Activated naive CD4-positive, alpha-beta T cell treated with anti-CD3 and anti-CD28 coated beads, Interleukin-2, amount 50 U/mL, for 16 hours (primary cell): ENCODE results near the gene POMGNT1.

Experiments used
- DNase-seq: peaks from one replicate; pipeline ENCODE4 v3.0.0-alpha.2; 2020

Gene POMGNT1

GRCh38 chr1:46206399-46206798, 8.2 kb upstream of the POMGNT1 start:
- no peak for DNase-seq

GRCh38 chr1:46205791-46206190, 7.6 kb upstream of the POMGNT1 start:
- DNase-seq: no peak

- DNase-seq: no peak
Measured at GRCh38 chr1:46205141-46205540, 6.9 kb upstream of the POMGNT1 start.

GRCh38 chr1:46204406-46204742, 6.1 kb upstream of the POMGNT1 start:
- DNase-seq: no peak

GRCh38 chr1:46203738-46204405, 5.6 kb upstream of the POMGNT1 start:
- no peak for DNase-seq

- DNase-seq: no peak
Measured at GRCh38 chr1:46199233-46199749, 1.1 kb upstream of the POMGNT1 start.

- DNase-seq: no peak
Measured at GRCh38 chr1:46197560-46197963, 672 bp downstream of the POMGNT1 start.

GRCh38 chr1:46196609-46197008, 1.6 kb downstream of the POMGNT1 start:
- DNase-seq: no peak

DNA sequence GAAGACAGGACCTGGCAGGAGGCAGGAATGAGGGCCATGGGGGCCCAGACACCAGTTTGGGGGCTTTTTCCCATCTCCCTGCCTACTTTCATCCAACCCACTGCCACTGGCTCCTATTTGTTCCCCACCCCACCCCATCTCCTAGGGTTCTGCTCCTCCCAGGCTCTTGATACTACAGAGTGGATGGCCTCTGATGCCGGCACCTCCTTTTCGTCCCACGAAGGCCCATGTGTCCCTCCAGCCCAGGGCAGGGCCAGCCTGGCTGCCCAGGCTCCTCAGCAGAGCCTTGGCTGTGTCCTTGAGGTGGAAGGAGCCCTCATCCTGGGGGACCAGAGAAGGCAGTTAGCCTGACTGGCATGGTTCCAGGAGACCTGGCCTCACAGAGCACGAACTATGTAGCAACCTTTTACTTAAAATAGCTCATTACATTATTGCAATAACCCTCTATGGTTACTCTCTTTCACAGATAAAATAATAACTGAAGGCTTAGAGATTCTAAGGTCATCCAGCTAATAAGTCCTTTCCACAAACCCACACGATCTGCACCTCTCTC, 3.5 kb downstream of the POMGNT1 start:
- DNase-seq: no peak

DNA sequence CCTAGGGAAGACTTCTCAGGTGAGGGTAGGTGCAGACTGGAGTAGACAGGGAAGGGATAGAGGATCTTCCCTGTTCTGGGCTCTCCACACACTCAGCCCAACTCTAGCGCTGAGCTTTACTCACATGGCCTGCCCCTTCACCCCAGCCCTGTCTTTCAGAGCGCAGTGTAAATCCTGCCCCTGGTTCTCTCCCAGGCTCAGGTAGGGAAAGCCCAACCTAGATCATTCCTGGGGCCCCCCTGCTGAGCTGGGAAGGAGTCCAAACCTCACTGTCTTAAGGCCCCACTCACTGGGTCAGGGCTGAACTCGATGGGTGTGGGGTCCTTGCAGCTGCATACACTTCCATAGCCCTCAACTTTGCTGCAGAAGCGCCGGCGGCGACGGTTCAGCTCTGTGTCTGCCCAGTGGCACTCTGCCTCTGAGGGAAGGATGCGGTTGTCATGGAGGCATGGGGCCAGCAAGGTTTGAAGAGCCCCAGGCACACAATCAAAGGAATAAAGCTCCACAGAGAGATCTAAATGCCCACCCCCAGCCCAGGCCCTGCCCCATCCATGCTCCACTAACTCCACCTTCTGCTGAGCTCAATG, 4.2 kb downstream of the POMGNT1 start:
- no peak for DNase-seq

GRCh38 chr1:46193285-46193684, 4.9 kb downstream of the POMGNT1 start:
- DNase-seq: no peak

GRCh38 chr1:46192171-46192570, 6.1 kb downstream of the POMGNT1 start:
- no peak for DNase-seq

DNA sequence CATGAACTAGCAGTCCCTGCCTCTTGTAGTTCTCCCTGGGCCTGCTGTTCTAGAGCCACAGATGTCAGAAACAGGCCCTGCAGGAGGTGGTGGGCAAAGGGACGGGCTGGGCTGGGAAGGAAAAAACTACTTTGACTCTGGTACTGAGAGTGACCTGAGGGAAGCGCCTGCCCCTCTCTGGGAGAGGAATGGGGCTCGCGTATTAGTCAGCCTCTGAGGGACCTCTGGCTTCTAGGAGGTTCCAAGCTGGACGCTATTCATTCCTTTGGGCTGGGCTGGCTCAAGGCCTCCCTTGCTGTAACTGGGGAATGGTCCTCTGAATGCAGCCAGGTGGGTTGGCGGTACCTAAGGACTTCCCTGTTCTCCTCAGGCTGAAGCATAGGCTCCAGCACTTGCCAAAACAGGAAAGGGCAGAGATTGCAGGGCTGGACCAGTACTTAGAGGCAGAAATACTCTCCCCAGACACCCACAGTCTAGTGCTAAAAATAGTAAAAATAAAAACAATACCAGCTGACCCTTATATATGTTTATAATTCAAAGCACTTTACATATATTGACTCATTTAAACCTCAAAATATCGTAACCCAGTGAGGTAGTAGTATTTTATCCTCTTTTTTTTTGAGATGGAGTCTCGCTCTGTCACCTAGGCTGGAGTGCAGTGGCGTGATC, 7.1 kb downstream of the POMGNT1 start:
- no peak for DNase-seq

GRCh38 chr1:46190539-46190938, 7.7 kb downstream of the POMGNT1 start:
- DNase-seq: no peak

GRCh38 chr1:46188295-46189030, 9.8 kb downstream of the POMGNT1 start:
- DNase-seq: no peak

DNA sequence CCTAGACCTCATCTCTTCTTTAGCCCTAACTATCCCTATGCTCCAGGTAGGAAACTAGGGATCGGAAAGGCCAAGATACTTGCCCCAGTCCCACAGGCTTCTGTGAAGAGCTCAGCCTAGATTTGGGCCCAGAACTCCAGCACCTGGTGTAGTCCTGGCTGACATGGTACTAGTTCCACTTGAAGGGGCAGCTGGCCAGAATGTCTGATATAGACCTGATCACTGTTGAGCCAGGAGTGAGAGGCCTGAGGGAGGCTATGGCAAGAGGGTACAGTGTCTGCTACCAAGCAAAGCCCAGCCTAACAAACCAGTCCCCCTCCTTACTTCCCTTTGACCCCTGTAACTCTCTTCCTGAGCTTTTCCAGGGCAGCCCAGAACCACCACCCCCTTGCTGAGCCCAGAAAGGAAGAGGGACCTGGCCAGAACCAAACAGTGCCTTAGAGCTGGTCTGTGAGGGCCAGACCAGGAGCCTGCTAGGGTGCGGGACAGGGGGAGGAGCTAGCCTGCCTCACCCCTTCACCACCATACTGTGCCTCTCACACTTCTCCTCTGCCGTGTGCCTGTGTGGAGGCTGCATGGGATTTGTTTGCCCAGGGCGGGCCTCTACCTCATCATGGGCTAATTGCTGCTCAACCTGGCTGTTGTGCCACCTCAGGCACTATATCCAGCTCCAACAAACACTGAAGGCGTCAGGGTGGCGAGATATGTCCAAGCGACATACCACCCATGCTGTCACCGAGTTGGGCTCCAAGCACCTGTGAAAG, 10.9 kb downstream of the POMGNT1 start:
- no peak for DNase-seq

- no peak for DNase-seq
Measured at GRCh38 chr1:46186076-46186475, 12.2 kb downstream of the POMGNT1 start.

DNA sequence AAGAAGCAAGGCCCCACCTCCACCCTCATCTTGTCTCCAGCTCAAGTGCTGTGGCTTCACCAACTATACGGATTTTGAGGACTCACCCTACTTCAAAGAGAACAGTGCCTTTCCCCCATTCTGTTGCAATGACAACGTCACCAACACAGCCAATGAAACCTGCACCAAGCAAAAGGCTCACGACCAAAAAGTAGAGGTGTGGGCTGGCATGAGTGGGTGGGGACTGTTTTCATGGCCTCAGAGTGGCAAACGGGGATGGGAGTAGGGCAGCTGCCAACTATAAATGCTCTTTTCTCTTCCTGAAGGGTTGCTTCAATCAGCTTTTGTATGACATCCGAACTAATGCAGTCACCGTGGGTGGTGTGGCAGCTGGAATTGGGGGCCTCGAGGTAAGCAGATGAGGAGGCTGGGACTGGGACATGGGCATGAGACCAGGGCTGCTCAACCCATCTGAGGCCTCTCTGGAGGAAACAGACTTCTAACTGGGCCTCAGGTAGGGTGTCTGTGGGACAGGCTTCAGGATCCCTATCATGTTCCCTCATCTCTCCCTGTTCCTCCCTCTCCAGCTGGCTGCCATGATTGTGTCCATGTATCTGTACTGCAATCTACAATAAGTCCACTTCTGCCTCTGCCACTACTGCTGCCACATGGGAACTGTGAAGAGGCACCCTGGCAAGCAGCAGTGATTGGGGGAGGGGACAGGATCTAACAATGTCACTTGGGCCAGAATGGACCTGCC, 13.1 kb downstream of the POMGNT1 start:
- DNase-seq: peak; percentile 80

DNA sequence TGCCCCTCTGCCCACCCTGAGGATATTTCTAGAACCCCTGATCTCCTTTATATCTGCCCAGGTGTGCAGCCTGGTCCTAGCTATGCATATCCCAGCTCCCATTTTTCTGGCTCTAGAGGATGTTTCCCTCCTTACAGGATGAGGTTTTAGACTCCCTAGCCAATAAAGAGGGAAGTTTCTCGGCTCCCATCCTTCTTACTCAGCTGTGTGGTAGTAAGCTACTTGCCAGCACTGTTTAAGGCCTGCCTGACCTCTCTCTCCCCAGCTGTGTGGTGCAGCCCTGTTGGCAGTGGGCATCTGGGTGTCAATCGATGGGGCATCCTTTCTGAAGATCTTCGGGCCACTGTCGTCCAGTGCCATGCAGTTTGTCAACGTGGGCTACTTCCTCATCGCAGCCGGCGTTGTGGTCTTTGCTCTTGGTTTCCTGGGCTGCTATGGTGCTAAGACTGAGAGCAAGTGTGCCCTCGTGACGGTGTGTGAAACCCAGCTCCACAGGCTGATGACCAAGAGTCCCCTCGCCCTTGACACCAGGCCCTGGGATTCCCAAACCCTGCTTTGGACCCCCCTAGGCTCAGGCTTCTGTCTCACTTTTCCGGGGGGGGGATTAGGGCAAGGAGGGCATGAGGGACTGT, 14.2 kb downstream of the POMGNT1 start:
- DNase-seq: no peak

GRCh38 chr1:46183079-46183847, 15.0 kb downstream of the POMGNT1 start:
- no peak for DNase-seq
